Natural killer cell treated with Interleukin-12 subunit alpha and Interleukin-12 subunit beta and Interleukin-15 and Interleukin-18, amount 100 ng/mL, for 72 hours (primary cell): ENCODE measurements around the gene IL5. TPM values are rescaled to one million over a fixed set of nuclear protein-coding genes. Genes with fewer than 3 reads are reported as not detected.
"Not testable (repeated sequence)": the region's sequence is repeated elsewhere in the genome, so short reads cannot be mapped to it uniquely, and the experiment has no call there.

Experiments used
- ATAC-seq, 2 donors: fragments of 150-1000 bp; cut with Tn5 transposase in 1 of 2; sonication (Bioruptor Pico), chemical (Tn5 transposase) in 1 of 2; 2 replicates each; pipeline ENCODE4 v1.10.0; 2021
- DNase-seq: peaks from one replicate; pipeline ENCODE4 v3.0.0; 2022; ENCODE audit warnings: low spot score
- H3K27ac Mint-ChIP-seq, 2 donors: 1 replicate in 1 of 2; 2 replicates in 1 of 2; pipeline ENCODE4 v1.8.0; 2022; ENCODE audit warnings: mixed read lengths in 2 of 2, mild to moderate bottlenecking in 1 of 2, moderate library complexity in 1 of 2
- H3K27me3 Mint-ChIP-seq, 2 donors: 1 replicate in 1 of 2; 2 replicates in 1 of 2; pipeline ENCODE4 v1.8.0; 2022; ENCODE audit warnings: mixed read lengths in 2 of 2
- H3K36me3 Mint-ChIP-seq: one replicate; pipeline ENCODE4 v1.8.0; 2022; ENCODE audit warnings: mixed read lengths
- H3K4me1 Mint-ChIP-seq, 2 donors: 1 replicate in 1 of 2; 2 replicates in 1 of 2; pipeline ENCODE4 v1.8.0; 2022; ENCODE audit warnings: low read depth in 2 of 2, mixed read lengths in 2 of 2, mild to moderate bottlenecking in 1 of 2
- H3K4me3 Mint-ChIP-seq: one replicate; pipeline ENCODE4 v1.8.0; 2022; ENCODE audit warnings: mixed read lengths
- H3K9me3 Mint-ChIP-seq: 2 replicates; pipeline ENCODE4 v1.8.0; 2022; ENCODE audit warnings: mixed read lengths
- total RNA-seq, 2 donors: library from RNA; stranded (reverse); gene quantifications; one replicate each; pipeline ENCODE4 v1.2.3, GENCODE V29; 2022

Gene IL5
- total RNA-seq, 2 donors from 2014 or later = 7.2 to 9.5 TPM

GRCh38 chr5:132524877-132525276 lies 18.4 kb downstream of the IL5 start:
- H3K4me3 Mint-ChIP-seq = peak overlapping the region; percentile 67

GRCh38 chr5:132522067-132522466 lies 21.3 kb downstream of the IL5 start:
- not testable (repeated sequence) for H3K4me3 Mint-ChIP-seq, H3K27me3 Mint-ChIP-seq, H3K36me3 Mint-ChIP-seq, ATAC-seq, H3K9me3 Mint-ChIP-seq, DNase-seq
- peak overlapping the region; percentile 11 to 82 for H3K27ac Mint-ChIP-seq
- peaks cover 27 to 38% of the 10 kb centered on the region in 2 donors for H3K4me1 Mint-ChIP-seq

More at GRCh38 chr5:132524877-132525276, 18.4 kb downstream of the IL5 start:
- not testable (repeated sequence) for H3K36me3 Mint-ChIP-seq, H3K9me3 Mint-ChIP-seq, ATAC-seq, H3K27me3 Mint-ChIP-seq, DNase-seq
- Mint-ChIP-seq H3K27ac (peak overlapping the region; percentile 70 to 84), H3K4me1 (peaks cover 44 to 53% of the 10 kb centered on the region in 2 donors)

- H3K36me3 Mint-ChIP-seq, ATAC-seq, H3K27me3 Mint-ChIP-seq, H3K9me3 Mint-ChIP-seq, DNase-seq: not testable (repeated sequence)
- Mint-ChIP-seq H3K27ac (peak overlapping the region in 1 of 2 donors; percentile 52), H3K4me1 (peaks cover 23 to 26% of the 10 kb centered on the region in 2 donors), H3K4me3 (peak overlapping the region; percentile 16)
Observed at GRCh38 chr5:132513618-132514336, 29.5 kb downstream of the IL5 start.

- H3K9me3 Mint-ChIP-seq = peaks cover 5% of the 10 kb centered on the region
- no peak for ATAC-seq
- H3K4me1 Mint-ChIP-seq = peaks cover 34 to 39% of the 10 kb centered on the region in 2 donors
- H3K27ac Mint-ChIP-seq = peak overlapping the region in 1 of 2 donors; percentile 18
- peaks cover 8% of the 10 kb centered on the region for H3K36me3 Mint-ChIP-seq
- no peaks in the 10 kb centered on the region for H3K27me3 Mint-ChIP-seq
- H3K4me3 Mint-ChIP-seq = no peak overlapping the region
- DNase-seq = no peak
Observed at GRCh38 chr5:132510076-132510475, 33.2 kb downstream of the IL5 start.

- H3K27ac Mint-ChIP-seq = peak overlapping the region in 1 of 2 donors; percentile 58
- H3K9me3 Mint-ChIP-seq = peaks cover 5% of the 10 kb centered on the region
- no peaks in the 10 kb centered on the region for H3K27me3 Mint-ChIP-seq
- no peak overlapping the region for H3K4me3 Mint-ChIP-seq
- peak; percentile 38 to 62 for ATAC-seq
- H3K4me1 Mint-ChIP-seq = peaks cover 32 to 36% of the 10 kb centered on the region in 2 donors
- DNase-seq = no peak
- no peaks in the 10 kb centered on the region for H3K36me3 Mint-ChIP-seq
Observed at GRCh38 chr5:132506094-132506692, 37.1 kb downstream of the IL5 start.

GRCh38 chr5:132505641-132506040 lies 37.7 kb downstream of the IL5 start:
- DNase-seq = no peak
- Mint-ChIP-seq H3K9me3 (peaks cover 5% of the 10 kb centered on the region), H3K4me1 (peaks cover 38 to 41% of the 10 kb centered on the region in 2 donors), H3K4me3 (no peak overlapping the region), H3K36me3 (no peaks in the 10 kb centered on the region), H3K27ac (peak overlapping the region in 1 of 2 donors; percentile 58), H3K27me3 (no peaks in the 10 kb centered on the region)
- ATAC-seq = no peak

GRCh38 chr5:132504746-132505145 lies 38.6 kb downstream of the IL5 start:
- Mint-ChIP-seq H3K4me1 (peaks cover 41 to 44% of the 10 kb centered on the region in 2 donors), H3K9me3 (peaks cover 2% of the 10 kb centered on the region), H3K36me3 (no peaks in the 10 kb centered on the region), H3K27ac (no peak overlapping the region), H3K27me3 (no peaks in the 10 kb centered on the region), H3K4me3 (no peak overlapping the region)
- ATAC-seq (no peak), DNase-seq (no peak)

GRCh38 chr5:132503244-132503643 lies 40.1 kb downstream of the IL5 start:
- ATAC-seq (no peak), DNase-seq (no peak)
- no peaks in the 10 kb centered on the region for H3K27me3 Mint-ChIP-seq
- no peaks in the 10 kb centered on the region for H3K9me3 Mint-ChIP-seq
- no peak overlapping the region for H3K4me3 Mint-ChIP-seq
- peaks cover 41 to 48% of the 10 kb centered on the region in 2 donors for H3K4me1 Mint-ChIP-seq
- no peaks in the 10 kb centered on the region for H3K36me3 Mint-ChIP-seq
- H3K27ac Mint-ChIP-seq = peak overlapping the region in 1 of 2 donors; percentile 100

- DNase-seq = no peak
- Mint-ChIP-seq H3K27ac (peak overlapping the region in 1 of 2 donors; percentile 100), H3K9me3 (no peaks in the 10 kb centered on the region), H3K4me1 (peaks cover 42 to 58% of the 10 kb centered on the region in 2 donors), H3K36me3 (no peaks in the 10 kb centered on the region), H3K4me3 (no peak overlapping the region), H3K27me3 (no peaks in the 10 kb centered on the region)
- no peak for ATAC-seq
Observed at GRCh38 chr5:132501961-132502931, 41.1 kb downstream of the IL5 start.

GRCh38 chr5:132501629-132501956 lies 41.7 kb downstream of the IL5 start:
- peak overlapping the region; percentile 90 to 100 for H3K27ac Mint-ChIP-seq
- DNase-seq (no peak), ATAC-seq (no peak)
- H3K27me3 Mint-ChIP-seq = no peaks in the 10 kb centered on the region
- no peak overlapping the region for H3K4me3 Mint-ChIP-seq
- H3K36me3 Mint-ChIP-seq = no peaks in the 10 kb centered on the region
- no peaks in the 10 kb centered on the region for H3K9me3 Mint-ChIP-seq
- peaks cover 41 to 61% of the 10 kb centered on the region in 2 donors for H3K4me1 Mint-ChIP-seq

- DNase-seq (peak; percentile 89), ATAC-seq (peak; percentile 47 to 51)
- Mint-ChIP-seq H3K36me3 (no peaks in the 10 kb centered on the region), H3K4me3 (peak overlapping the region; percentile 36), H3K27me3 (no peaks in the 10 kb centered on the region), H3K9me3 (no peaks in the 10 kb centered on the region), H3K27ac (peak overlapping the region; percentile 90 to 100), H3K4me1 (peaks cover 37 to 59% of the 10 kb centered on the region in 2 donors)
Observed at GRCh38 chr5:132500931-132501628, 42.2 kb downstream of the IL5 start.

GRCh38 chr5:132500244-132500930 lies 42.9 kb downstream of the IL5 start:
- Mint-ChIP-seq H3K36me3 (no peaks in the 10 kb centered on the region), H3K27ac (peak overlapping the region; percentile 90 to 100)
- no peak for DNase-seq

More at GRCh38 chr5:132500244-132500930, 42.9 kb downstream of the IL5 start:
- peak overlapping the region; percentile 15 for H3K4me3 Mint-ChIP-seq
- H3K9me3 Mint-ChIP-seq = no peaks in the 10 kb centered on the region
- no peak for ATAC-seq
- H3K27me3 Mint-ChIP-seq = no peaks in the 10 kb centered on the region
- H3K4me1 Mint-ChIP-seq = peaks cover 38 to 58% of the 10 kb centered on the region in 2 donors
